H4 (cell line): ENCODE data around the gene DCAF8. TPM values are rescaled to one million over a fixed set of nuclear protein-coding genes. Genes with fewer than 3 reads are reported as not detected.
A peak's percentile ranks its signal among the peaks of the same experiment; 100 is the strongest.

Experiments
- DNase-seq: peaks from one replicate; pipeline ENCODE4 v3.0.0-alpha.2; 2015; ENCODE audit warnings: low spot score
- total RNA-seq: library from RNA; depleted of rRNA; stranded (reverse); fragments of >200 nt; shearing (Covaris generic); gene quantifications from 2 replicates; pipeline ENCODE4 v1.2.3, GENCODE V29; 2014

Gene DCAF8
- total RNA-seq, 1 experiment from 2014 or later = 22.6 TPM

DNA sequence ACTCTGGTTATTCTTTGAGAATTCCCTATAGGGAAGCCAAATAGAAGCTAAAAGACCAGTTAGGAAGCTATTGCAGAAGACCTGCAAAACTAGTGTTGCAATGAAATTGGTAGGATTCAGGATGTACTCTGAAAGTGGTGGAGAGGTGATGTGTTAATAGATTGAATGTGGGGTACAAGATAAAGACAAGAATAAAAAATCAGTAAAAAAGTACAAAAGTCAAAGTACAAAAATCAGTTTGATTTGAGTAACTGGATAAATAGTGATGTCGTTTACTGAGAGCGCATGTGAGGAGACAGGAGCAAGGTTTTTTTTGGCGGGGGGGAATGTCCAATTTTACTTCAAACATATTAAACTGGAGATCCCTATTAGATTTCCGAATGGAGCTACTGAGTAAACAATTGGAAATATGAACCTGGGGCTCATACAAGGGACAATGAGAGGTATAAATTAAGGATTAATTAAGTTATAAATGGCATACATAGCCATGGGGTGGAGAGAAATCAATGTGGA lies 2.5 kb upstream of the DCAF8 start:
- DNase-seq = no peak

DNA sequence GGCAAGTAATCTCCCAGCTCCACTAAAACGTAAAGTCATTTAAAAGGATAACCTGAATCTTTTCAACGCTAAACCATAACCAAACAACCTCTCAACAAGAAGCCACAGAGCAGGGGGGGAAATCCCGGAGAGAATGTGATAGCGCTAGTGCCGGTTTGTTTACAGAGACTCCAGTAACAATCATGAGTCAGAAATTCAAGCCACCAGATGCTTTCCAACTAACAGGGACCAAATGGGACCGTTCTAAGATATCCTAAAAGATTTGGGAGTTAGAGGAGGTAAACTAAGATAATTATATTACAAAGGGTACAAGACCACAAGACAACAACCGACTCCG lies 825 bp downstream of the DCAF8 start:
- DNase-seq = peak; percentile 79

- DNase-seq = peak; percentile 68
Observed at GRCh38 chr1:160260406-160261382, 1.7 kb downstream of the DCAF8 start.

GRCh38 chr1:160258177-160258798 lies 4.1 kb downstream of the DCAF8 start:
- no peak for DNase-seq

DNA sequence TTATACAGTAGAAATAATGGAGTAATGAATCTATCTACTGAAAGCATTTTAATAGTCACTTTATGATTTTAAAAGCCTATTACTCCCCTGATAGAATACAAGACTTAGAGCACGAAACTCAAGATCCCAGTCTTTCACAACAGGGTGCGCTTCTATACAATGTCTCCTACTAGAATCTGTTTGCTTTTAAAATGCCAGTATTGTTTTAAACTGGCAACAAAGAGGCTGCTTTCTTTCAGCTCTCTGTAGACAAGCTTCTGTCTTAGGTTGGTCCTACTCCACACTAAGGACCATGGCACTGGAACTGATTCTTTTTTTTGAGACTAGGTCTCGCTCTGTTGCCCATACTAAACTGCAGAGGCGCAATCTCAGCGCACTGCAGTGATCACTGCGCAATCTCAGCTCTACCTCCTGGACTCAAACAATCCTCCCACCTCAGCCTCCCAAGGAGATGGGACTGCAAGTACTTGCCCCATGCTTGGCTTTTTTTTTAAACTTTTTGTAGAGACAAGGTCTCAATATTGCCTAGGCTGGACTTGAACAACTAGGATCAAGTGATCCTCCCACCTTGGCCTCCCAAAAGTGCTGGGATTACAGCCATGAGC lies 4.8 kb downstream of the DCAF8 start:
- no peak for DNase-seq

GRCh38 chr1:160256396-160257046 lies 5.8 kb downstream of the DCAF8 start:
- DNase-seq = no peak

DNA sequence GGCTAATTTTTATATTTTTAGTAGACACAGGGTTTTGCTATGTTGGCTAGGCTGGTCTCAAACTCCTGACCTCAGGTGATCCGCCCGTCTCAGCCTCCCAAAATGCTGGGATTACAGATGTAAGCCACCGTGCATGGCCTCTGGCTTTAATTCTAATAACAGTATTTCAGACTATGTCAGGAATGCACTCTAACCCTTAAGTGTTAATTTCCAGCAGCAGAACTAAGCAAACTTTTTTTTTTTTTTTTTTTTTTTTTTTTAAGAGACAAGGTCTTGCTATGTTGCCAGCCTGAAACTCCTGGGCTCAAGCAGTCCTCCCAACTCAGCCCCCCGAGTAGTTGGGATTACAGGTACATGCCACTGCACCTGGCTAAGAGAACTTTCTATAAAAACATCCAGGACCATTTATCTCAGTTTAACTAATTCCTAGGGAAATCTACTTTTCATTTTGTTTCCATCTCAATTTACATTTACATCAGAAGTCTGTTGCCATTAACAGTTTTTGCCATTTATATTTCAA lies 6.5 kb downstream of the DCAF8 start:
- DNase-seq = no peak

GRCh38 chr1:160251687-160252526 lies 10.4 kb downstream of the DCAF8 start:
- DNase-seq = peak; percentile 58

- DNase-seq = no peak
Observed at GRCh38 chr1:160251011-160251410, 11.3 kb downstream of the DCAF8 start.

GRCh38 chr1:160247053-160247452 lies 15.3 kb downstream of the DCAF8 start:
- DNase-seq = no peak

GRCh38 chr1:160245434-160245833 lies 16.9 kb downstream of the DCAF8 start:
- no peak for DNase-seq

GRCh38 chr1:160244209-160244608 lies 18.1 kb downstream of the DCAF8 start:
- DNase-seq = no peak

DNA sequence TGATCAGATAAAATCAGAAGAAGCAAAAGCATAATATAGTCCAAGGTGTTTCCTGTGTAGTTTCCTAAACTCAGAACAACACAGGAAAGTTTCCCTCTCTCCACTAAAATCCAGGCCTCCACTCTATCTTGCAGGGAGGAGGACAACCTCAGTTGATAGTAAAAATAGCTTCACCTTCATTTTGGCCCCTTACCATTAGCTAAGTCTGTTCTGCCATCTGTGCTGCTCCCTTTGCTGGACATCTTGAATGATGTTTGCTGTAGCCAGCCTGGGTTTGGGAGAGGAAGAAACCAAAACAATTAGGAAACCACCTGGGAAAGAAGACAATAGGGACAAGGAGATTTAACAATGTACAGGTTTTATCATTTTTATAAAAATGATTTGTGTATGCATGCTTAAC lies 18.6 kb downstream of the DCAF8 start:
- no peak for DNase-seq

- no peak for DNase-seq
Observed at GRCh38 chr1:160239582-160240299, 22.6 kb downstream of the DCAF8 start.

DNA sequence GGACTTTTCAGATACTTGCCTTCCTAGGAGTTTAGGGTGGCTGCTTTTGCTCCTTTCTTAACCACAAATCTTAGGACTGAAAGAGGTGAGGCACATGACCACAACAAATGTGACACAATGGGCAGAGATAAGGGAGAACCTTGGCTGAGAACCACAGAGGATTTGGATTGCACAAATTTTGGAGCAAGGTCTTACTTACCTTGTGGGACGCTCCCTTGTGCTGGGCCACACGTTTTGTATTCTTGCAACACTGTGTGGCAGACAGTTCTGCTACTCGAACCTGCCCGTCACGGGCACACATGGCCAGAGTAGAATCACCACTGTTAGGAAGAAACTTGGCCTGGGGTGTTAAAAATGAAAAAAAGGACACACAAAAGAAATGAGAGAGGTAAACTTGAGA lies 23.9 kb downstream of the DCAF8 start:
- no peak for DNase-seq

- DNase-seq = no peak
Observed at GRCh38 chr1:160237558-160237957, 24.8 kb downstream of the DCAF8 start.

DNA sequence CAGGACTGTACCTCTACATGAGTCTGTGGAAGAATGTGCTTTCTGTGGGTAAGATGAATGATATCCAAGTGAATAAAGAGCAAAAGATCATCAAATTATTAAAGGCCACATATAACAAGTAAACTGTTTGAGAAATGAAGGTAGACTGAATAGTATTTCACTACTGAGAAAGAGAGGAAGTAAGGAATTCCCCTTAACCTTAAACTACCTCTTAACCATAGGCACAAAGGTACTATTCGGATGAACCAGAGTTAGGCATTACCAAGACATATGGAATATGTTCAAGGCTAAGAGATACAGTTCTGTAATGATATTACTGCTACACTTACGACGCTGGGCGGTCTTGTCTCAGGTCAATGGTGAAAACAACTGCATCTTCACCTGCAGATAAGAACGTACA lies 25.5 kb downstream of the DCAF8 start:
- DNase-seq = no peak

DNA sequence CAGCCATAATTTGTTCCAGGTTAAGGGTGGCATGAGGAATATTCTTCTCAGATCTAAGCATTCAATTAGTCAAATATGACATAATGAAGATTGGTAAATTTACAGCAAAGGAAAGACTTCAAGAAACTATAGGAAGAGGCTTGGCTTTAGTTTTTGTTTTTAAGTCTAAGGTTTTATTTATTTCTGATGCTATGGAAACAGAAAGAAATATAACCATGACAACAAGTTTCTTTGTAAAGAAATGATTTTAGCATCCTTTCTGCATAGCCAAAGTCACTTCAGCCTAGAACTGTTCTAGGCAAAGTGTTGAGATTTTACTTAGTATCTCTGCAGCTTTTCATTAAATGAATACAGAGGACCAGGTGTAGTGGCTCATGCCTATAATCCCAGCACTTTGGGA lies 29.4 kb downstream of the DCAF8 start:
- no peak for DNase-seq

DNA sequence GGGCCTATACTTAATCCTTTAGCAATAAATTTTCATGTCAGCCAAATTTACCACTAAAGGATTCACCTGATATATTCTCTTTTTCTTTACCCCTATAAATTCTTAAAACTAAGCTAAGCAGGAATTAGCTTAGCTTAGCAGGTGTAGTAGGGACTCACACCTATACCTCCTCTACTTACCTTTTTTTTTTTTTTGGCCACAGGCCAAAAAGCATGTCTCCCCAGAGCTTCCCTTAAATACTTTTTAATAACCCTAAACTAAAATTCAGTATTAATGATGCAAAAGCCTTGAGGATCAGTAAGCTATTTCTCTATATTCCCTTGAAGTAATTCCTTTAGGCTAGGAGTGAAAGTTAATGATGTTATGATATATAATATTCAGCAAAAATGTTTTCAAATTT lies 33.9 kb downstream of the DCAF8 start:
- DNase-seq = no peak

GRCh38 chr1:160227561-160227960 lies 34.8 kb downstream of the DCAF8 start:
- no peak for DNase-seq
